Stimulated activated CD8-positive, alpha-beta memory T cell treated with anti-CD3 and anti-CD28 coated beads, Interleukin-15, amount 100 ng/mL, for 4 hours (primary cell): Measurements from ENCODE around the gene CEP112.

ENCODE experiments used
- DNase-seq, 2 donors: peaks; one replicate each; pipeline ENCODE4 v3.0.0-alpha.2; 2020; ENCODE audit warnings: low read depth in 2 of 2

CEP112 gene

GRCh38 chr17:66211047-66211810 is 19.3 kb upstream of the CEP112 start:
- no peak for DNase-seq

DNA sequence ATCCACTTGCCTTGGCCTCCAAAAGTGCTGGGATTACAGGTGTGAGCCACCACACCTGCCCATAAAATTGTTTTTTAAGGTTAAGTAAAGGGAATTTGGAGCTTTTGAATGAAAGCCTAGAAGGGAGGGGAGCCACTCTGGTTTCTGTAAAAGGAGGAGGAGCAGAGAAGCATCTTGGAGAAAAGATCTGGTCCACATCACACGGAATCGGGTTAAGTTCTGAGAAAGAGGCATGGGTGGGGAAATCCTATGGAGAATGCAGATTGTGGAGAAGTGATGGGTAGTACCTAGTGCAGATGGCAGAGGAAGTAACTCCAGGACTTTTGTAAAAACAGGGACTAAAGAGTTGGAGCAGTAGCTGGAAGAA is 18.3 kb upstream of the CEP112 start:
- no peak for DNase-seq

GRCh38 chr17:66207936-66208335 is 16.0 kb upstream of the CEP112 start:
- no peak for DNase-seq

DNA sequence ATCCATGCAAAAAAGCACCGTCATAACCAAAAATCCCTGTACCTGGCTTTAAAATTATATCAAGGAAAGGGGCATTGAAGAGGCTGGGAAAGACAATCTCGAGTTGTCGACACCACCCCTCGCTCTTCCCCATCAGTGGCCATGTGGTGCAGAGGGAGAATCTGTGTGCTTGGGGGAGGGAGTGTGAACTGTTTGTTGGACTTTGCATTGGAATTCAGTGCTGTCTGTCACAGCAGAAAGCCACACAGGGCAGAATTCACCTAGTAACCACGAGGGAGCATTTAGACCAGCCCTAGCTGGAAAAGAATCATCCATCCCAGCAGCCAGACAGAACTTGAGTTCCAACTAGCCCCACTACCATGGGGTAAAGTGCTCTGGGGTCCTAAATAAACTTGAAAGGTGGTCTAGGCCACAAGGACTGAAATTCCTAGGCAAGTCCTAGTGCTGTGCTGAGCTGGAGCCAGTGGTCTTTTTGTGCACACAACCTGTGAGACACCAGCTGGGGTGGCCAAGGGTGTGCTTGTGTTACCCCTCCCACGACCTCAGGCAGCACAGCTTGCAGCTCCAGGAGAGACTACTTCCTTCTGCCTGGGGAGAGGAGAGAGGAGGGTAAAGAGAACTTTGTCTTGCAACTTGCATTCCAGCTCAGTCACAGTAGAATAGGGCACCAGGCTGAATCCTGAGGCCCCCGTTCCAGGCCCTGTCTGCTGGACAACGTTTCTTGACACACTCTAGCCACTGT is 11.5 kb upstream of the CEP112 start:
- DNase-seq = no peak

DNA sequence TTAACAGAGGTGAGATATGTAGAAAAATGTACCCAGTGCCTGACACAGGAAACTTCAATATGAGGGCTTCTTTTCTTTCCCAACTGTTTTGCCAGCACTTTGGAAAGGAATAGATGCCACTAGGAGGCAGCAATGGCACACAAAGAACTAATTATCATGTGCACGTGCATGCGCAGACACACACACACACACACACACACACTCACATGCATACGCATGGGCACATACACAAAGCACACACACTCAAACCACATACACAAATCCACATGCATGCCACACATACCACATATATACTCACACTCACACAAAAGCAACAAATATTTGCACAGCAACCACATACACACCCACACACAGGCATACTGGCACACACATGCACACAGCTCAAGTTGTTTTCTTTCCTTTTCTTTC is 8.8 kb upstream of the CEP112 start:
- DNase-seq = no peak

GRCh38 chr17:66198242-66198641 is 6.3 kb upstream of the CEP112 start:
- DNase-seq = no peak

- DNase-seq = no peak
Measured at GRCh38 chr17:66192378-66192687, 400 bp upstream of the CEP112 start.

GRCh38 chr17:66190738-66191592 is 968 bp downstream of the CEP112 start:
- DNase-seq = no peak

- DNase-seq = no peak
Measured at GRCh38 chr17:66187718-66188117, 4.2 kb downstream of the CEP112 start.

- no peak for DNase-seq
Measured at GRCh38 chr17:66185862-66186261, 6.1 kb downstream of the CEP112 start.

DNA sequence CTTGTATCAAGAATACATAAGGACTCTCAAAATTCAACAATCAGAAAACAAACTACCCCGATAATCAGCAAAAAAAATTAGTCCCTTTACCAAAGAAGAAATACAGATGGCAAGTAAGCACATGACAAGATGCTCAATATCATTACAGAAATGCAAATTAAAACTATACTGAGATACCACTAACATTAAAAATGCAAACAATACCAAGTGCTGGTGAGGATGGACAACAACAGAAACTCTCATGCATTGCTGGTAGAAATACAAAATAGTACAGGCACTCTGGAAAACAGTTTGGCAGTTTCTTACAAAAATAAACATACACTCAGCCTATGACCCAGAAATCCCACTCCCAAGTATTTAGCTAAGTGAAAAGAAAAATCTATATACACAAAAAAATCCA is 7.5 kb downstream of the CEP112 start:
- DNase-seq = no peak

GRCh38 chr17:66183529-66183928 is 8.4 kb downstream of the CEP112 start:
- DNase-seq = no peak

- DNase-seq = no peak
Measured at GRCh38 chr17:66178642-66179041, 13.3 kb downstream of the CEP112 start.

DNA sequence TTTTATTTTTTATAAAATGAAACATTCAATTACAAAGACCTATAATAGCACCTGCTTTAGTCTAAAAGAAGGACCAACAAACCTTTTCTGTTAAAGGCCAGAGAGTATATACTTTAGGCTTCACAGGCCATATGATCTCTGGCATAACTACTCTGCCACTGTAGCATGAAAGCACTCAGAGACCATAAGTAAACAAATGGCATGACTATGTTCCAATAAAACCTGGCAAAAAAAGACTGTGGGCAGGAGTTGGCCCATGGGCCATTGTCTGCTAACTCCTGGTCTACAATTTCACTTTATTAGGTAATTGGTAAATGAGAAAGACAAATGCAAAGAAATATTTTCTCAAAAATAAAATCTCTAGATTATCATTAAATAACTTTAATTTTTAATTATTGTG is 14.9 kb downstream of the CEP112 start:
- no peak for DNase-seq

DNA sequence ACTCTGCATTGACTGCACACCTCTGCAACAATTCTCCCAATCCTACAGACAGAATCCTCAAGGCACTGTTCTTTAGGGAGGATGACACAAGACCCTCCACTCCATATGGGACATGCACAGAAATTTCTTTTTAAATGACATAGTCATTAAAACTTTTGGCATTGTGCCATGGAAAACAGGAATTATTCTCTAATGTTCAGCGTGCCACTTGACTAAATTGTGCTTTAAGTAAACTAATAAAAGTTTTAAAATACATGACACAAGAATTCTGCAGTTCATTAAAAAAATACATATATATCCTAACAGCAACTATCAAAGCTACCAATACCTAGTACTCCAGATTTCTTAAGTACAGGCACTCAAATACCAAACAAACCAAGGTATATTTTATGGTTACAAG is 16.0 kb downstream of the CEP112 start:
- no peak for DNase-seq

GRCh38 chr17:66172691-66173223 is 19.2 kb downstream of the CEP112 start:
- no peak for DNase-seq

DNA sequence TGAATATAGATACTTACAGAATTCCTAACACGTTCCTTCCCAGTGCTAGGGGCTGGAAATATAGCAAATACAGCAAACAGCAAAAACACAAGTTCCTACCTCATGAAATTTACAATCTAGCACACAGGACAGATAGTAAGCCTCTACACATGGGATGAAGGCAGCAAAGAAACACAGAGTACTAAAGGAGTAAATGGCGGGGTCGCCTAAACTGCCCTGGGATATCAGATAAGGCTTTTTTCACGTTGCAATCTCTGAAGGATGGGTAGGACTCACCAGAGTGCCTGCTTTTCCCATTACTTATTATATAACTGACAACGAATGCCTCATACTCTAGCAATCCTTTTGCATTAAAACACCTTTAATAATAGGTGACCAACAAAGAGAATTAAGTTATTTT is 19.8 kb downstream of the CEP112 start:
- no peak for DNase-seq

DNA sequence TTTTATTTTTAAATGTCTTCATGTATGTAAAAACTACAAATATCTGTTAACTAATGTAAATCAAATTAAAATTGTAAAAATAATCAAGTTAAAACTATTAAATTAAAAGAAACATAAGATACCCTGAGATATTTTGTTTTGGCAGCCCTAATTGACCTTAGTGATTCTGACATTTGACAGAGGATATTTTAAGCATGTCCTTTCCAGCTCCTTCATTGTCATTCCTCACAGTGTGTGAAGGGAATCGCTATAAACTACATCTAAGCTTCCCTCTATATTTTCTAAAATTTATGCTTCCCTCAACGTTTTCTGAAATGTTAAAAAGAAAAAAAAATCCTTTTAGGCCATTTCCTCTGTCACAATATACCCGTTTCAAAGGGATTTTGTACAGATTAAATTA is 20.2 kb downstream of the CEP112 start:
- no peak for DNase-seq

- no peak for DNase-seq
Measured at GRCh38 chr17:66171172-66171571, 20.8 kb downstream of the CEP112 start.

DNA sequence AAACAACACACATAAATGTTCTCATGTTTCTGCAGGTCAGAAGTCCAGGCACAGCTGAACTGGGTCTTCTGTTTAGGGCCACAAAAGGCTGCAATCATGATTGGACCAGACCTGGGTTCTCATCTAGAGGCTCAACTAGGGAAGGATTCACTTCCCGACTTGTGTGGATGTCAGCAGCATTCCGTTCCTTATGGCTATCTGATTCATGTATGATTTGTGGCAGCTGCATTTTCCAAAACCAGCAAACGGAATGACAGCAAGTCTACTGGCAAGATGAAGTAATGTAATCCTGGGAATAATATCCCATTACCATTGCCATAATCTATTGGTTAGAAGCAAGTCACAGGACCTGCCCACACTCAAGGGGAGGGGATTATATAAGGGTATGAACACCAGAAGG is 22.1 kb downstream of the CEP112 start:
- no peak for DNase-seq

DNA sequence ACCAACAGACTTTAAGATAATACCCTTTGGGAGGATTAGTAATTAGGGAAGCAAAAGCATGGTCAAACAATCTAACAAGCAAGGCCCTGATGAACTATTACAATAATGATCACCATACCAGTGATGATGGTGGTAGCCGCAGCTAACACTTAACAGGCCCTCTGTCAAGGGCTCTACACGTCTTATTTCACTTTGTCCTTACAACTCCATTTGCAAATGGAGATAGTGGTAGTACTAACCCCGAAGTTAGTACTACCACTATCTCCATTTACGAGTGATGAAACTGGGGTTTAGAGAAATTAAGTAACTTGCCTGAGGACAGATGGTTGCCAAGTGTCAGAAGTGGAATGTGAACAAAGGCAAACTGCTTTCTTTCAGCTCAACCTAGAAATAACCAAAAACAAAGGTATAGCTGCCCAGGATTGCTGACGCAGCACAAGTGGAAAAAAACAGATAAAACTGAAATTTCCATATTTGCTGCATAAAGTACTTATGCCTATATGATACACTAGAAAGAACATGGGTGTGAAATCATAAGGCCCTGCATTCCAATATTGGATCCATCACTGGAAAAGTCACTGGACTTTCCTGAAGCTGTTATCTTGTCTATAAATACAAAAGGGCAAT is 24.6 kb downstream of the CEP112 start:
- DNase-seq = no peak

DNA sequence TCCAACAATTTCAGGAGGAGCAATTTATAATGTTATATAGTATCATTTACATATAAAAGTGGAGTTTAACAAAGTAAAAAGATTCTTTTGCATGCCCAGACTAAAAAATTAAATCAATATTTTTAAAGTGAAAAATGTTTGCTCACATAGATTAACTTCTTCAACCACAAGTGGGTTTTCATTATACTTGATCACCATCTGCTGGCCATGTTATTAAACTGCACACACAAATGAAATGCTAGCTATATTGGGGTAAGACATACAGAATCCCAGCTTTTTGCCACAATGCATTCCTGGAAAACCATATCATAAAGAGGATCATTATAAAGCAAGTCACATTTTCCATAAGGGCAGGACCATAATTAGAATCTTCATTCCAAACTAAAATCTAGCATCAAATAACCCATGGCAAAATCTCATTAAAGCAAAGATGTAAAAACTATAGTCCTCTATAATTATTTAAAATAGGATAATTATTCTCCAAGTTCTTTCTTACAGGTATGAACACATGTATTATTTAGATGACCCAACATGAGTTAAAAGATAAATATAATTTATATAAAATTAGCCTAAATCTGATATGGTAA is 26.3 kb downstream of the CEP112 start:
- no peak for DNase-seq
